DMS 273 treated with DMSO at 0.1 percent for 48 hours (cell line): ENCODE data around the gene WFIKKN2.

ENCODE experiments used
- DNase-seq: peaks from one replicate; lab custom pipeline; 2025; lab: John Stamatoyannopoulos, UW

Gene WFIKKN2

GRCh38 chr17:50813583-50813982, 21.8 kb upstream of the WFIKKN2 start:
- DNase-seq = no peak

GRCh38 chr17:50815400-50815799, 20.0 kb upstream of the WFIKKN2 start:
- DNase-seq = no peak

- no peak for DNase-seq
Measured at GRCh38 chr17:50816271-50816670, 19.1 kb upstream of the WFIKKN2 start.

GRCh38 chr17:50816771-50817751, 18.3 kb upstream of the WFIKKN2 start:
- no peak for DNase-seq

- DNase-seq = no peak
Measured at GRCh38 chr17:50817838-50818237, 17.5 kb upstream of the WFIKKN2 start.

- DNase-seq = no peak
Measured at GRCh38 chr17:50818261-50818660, 17.1 kb upstream of the WFIKKN2 start.

GRCh38 chr17:50818921-50819657, 16.3 kb upstream of the WFIKKN2 start:
- no peak for DNase-seq

- DNase-seq = no peak
Measured at GRCh38 chr17:50820651-50821050, 14.7 kb upstream of the WFIKKN2 start.

- no peak for DNase-seq
Measured at GRCh38 chr17:50822550-50822949, 12.8 kb upstream of the WFIKKN2 start.

- no peak for DNase-seq
Measured at GRCh38 chr17:50824429-50824828, 11.0 kb upstream of the WFIKKN2 start.

GRCh38 chr17:50825188-50825587, 10.2 kb upstream of the WFIKKN2 start:
- DNase-seq = no peak

- DNase-seq = no peak
Measured at GRCh38 chr17:50828508-50829170, 6.7 kb upstream of the WFIKKN2 start.

GRCh38 chr17:50829332-50829731, 6.1 kb upstream of the WFIKKN2 start:
- no peak for DNase-seq

- no peak for DNase-seq
Measured at GRCh38 chr17:50830352-50830751, 5.0 kb upstream of the WFIKKN2 start.

GRCh38 chr17:50830994-50831393, 4.4 kb upstream of the WFIKKN2 start:
- DNase-seq = peak; percentile 87

GRCh38 chr17:50831471-50831928, 3.9 kb upstream of the WFIKKN2 start:
- peak; percentile 53 for DNase-seq

GRCh38 chr17:50832267-50832863, 3.0 kb upstream of the WFIKKN2 start:
- no peak for DNase-seq

GRCh38 chr17:50832864-50833381, 2.5 kb upstream of the WFIKKN2 start:
- DNase-seq = no peak

- no peak for DNase-seq
Measured at GRCh38 chr17:50833510-50834428, 1.6 kb upstream of the WFIKKN2 start.

- no peak for DNase-seq
Measured at GRCh38 chr17:50834429-50835300, 721 bp upstream of the WFIKKN2 start.
